NCI-H2227 (cell line): Measurements from ENCODE around the gene PROB1.
"Not testable (repeated sequence)": the region's sequence is repeated elsewhere in the genome, so short reads cannot be mapped to it uniquely, and the experiment has no call there.

Experiments
- DNase-seq: peaks from one replicate; lab custom pipeline; 2025; ENCODE audit not compliant: unreplicated experiment; lab: John Stamatoyannopoulos, UW

Gene PROB1, protein sequence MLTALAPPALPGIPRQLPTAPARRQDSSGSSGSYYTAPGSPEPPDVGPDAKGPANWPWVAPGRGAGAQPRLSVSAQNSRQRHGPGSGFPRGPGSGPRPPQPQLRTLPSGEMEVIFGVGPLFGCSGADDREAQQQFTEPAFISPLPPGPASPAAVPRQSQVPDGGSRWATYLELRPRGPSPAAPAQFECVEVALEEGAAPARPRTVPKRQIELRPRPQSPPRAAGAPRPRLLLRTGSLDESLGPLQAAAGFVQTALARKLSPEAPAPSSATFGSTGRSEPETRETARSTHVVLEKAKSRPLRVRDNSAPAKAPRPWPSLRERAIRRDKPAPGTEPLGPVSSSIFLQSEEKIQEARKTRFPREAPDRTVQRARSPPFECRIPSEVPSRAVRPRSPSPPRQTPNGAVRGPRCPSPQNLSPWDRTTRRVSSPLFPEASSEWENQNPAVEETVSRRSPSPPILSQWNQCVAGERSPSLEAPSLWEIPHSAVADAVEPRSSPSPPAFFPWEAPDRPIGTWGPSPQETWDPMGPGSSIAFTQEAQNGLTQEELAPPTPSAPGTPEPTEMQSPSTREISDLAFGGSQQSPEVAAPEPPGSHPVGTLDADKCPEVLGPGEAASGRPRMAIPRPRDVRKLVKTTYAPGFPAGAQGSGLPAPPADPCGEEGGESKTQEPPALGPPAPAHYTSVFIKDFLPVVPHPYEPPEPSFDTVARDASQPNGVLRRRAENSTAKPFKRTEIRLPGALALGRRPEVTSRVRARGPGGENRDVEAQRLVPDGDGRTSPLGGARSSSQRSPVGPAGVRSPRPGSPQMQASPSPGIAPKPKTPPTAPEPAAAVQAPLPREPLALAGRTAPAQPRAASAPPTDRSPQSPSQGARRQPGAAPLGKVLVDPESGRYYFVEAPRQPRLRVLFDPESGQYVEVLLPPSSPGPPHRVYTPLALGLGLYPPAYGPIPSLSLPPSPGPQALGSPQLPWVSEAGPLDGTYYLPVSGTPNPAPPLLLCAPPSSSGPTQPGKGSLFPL

DNA sequence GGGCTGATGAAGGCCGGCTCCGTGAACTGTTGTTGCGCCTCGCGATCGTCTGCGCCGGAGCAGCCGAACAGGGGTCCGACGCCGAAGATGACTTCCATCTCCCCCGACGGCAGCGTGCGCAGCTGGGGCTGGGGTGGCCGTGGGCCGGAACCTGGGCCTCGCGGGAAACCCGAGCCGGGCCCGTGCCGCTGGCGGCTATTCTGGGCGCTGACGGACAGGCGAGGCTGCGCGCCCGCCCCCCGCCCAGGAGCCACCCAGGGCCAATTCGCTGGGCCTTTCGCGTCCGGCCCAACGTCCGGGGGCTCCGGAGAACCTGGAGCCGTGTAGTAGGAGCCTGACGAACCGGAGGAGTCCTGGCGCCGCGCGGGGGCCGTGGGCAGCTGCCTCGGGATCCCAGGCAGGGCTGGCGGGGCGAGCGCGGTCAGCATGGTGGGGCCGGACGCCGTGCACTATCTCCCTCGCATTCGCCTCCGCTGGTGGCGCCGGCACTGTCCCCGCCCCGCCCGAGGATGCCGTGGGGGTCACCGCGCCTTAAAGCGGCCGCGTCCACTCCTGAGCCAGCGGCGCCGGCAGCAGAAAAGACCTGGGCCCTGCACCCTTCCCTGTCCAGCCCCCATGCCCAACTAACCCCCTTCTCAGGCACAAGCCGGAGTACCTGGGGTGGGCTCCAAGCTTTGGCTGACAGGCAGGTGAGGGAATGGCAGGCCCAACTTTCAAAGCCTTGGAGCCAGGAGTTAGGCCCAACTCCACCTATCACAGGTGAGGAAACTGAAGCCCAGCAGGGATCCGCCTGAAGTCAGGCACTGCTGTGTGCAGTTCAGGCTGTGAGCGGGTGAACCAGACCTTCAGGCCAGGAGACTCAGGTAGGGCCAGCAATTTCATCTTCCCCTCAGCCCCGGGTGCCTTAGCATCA lies at the start of gene PROB1:
Gene PROB1, minus strand, starts transcription at position 451 of the 913 bp plus-strand sequence. Its CDS starts 23 bp downstream, at position 428.
- no peak for DNase-seq

DNA sequence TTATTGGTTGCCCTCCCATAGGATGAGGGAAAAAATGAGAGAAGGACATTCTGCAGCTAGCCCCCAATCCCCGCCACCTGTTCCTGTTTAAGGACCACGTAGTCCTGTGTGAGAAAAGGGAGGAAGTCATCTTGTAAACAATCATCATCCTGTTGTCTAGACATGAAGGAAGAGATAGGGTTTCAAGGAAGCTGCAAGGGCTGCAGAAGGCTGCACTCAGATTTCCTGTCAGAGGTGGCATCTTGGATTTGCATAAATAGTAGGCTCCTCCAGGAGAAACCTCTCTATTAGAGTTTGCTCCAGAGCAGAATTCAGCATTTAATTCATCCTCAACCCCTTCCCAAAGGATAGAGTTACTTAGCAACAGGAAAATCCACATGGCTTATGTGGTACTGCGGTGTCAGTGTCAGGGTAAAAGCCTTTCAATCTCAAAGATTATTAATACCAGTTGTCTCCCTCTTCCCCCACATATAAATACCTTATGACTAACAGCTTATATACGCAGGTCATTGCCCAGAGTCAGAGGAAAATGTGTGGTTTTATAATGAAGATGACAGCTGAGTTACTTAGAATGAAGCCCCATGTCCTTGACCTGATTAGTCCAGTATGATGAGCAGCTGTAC lies 49.0 kb upstream of the PROB1 start:
- peak; percentile 36 for DNase-seq

DNA sequence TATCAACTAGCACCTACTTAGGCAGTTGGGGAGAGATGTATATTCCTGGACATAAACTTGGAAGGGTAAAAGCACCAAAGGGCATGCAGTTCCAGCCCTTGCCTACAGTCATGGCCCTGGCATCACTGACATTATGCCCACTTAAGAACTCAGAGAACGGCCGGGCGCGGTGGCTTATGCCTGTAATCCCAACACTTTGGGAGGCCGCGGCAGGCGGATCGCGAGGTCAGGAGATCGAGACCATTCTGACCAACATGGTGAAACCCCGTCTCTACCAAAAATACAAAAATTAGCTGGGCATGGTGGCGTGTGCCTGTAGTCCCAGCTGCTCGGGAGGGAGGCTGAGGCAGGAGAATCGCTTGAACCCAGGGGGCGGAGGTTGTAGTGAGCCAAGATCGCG lies 45.5 kb upstream of the PROB1 start:
- DNase-seq, result not testable (repeated sequence)

DNA sequence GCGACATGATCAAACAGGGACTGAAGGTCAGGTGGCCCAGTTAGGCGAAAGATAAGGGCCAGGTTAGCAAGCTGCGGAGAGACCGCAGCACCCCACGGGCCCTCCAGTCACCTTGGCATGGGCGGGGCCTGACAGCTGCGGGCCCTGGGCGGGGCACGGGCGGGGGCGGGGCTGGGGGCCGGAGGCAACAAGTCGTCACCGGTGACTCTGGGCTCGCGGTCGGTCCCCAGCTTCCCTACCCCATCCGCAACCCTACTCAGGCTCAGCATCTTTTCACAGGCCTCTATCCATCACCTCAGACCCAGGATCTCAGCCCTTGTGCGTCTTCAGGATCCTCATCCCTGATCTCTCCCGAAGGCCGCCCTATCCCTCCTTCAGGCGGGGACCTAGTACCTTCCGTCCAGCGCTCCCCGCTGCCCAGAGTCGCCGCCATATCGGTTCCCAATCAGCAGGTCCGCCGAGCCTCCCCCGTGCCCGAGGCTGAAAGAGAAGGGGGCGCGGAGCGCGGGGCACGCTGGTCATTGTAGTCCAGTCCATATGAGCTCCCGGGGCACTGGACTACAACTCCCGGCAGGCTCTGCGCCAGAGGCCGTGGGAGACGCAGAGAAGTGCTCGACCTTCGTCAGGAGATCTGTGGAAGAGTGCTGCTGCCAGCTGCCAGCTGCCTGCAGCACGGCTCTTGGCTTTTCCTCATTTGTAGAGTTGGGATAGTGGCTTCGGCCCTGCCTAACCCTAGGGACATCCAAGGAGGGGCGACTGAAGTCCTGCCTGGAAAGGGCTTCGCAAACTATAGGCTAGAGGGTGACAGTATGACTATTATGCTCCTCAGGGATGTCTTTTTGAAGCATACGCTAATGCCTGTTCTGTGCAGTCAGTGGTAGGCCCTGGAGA lies 44.4 kb upstream of the PROB1 start, which contains the start of gene DNAJC18:
Gene DNAJC18, minus strand, starts transcription at position 513 of the 891 bp plus-strand sequence. Its CDS starts 80 bp downstream, at position 433.
- peak; percentile 94 for DNase-seq

DNA sequence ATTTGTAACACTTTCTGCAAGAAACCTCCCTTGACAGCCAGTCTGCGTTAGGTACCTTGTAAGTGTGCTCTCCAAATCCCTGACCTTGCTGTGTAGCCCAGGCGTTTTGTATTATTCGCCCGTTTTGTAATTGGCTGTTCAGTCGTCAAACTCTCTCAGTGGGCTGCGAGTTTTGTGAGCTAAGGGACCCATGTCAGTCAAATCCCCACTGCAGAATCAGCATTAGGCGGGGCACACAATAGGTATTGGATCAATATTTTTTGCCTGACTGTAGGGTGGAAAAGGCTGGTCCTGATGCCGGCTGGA lies 43.8 kb upstream of the PROB1 start:
- no peak for DNase-seq

DNA sequence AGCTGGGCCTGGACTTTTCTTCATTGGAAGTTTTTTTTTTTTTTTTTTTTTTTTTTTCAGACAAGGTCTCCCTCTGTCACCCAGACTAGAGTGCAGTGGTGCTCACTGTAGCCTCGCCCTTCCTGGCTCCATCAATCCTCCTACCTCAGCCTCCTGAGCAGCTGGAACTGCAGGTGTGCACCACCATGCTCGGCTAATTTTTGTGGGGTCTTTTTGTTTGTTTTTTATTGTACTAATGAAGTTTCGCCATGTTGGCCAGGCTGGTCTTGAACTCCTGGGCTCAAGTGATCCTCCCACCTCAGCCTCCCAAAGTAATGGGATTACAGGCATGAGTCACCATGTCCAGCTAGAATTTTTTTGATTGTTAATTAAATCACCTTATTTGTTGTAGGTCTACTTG lies 40.8 kb upstream of the PROB1 start:
- no peak for DNase-seq

DNA sequence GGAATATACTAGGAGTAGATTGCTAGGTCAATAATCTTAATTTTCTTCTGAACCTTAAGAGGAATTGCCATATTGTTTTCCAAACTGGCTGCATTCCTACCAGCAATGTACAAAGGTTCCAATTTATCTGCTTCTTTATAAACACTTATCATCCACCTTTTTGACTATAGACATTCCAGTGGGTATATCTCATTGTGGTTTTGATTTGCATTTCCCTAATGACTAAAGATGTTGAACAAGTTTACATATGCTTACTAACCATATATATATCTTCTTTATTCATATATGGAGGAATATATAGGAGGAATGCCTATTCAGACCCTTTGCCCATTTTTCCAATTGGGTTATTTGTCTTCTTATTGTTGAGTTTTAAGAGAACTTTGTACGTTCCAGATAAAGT lies 36.8 kb upstream of the PROB1 start:
- DNase-seq, result no peak

DNA sequence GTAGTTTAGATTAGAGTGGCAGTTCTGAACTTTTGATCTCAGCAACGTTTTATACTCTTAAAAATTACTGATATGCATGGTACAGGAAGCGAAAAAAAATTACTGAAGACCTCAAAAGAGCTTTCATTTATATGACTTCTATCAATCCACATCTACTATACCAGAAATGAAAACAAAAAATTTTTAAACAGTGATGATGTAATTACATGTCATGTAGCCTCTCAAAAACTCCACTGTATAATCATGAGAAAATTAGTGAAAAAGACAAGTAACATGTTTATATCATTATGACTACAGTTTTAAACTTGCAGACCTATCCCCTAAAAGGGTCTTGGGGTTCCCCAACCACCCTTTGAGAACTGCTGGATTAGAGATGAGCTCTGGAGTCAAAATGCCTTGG lies 35.1 kb upstream of the PROB1 start:
- DNase-seq, result no peak

DNA sequence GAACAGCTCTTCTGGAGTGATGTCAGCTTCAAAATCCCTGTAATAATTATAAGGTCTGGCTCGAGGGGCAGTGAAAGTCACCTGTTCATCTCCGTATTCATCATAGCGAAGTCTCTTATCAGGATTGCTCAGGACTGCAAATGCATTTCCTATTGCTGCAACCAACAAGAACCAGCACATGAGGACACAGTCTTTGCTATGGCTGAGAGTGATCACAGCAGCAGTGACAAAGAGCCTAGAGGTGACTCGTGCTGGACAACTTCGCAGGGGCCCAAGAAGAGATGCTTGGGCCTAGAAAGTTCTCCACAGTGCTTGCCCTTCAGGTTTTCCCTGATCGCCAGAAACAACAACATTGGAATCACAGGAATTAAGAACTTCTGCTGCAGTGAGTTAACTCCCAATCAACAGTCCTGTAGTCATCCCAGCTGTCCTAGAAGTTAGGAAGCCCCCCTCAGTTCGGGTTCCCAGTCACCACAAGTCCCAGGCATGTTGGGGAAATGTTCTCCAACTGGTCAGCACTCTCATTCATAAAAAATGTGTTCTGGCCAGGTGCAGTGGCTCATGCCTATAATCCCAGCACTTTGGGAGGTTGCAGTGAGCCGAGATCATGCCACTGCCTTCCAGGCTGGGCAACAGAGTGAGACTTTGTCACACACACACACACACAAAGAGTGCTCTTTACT lies 31.4 kb upstream of the PROB1 start:
- no peak for DNase-seq

DNA sequence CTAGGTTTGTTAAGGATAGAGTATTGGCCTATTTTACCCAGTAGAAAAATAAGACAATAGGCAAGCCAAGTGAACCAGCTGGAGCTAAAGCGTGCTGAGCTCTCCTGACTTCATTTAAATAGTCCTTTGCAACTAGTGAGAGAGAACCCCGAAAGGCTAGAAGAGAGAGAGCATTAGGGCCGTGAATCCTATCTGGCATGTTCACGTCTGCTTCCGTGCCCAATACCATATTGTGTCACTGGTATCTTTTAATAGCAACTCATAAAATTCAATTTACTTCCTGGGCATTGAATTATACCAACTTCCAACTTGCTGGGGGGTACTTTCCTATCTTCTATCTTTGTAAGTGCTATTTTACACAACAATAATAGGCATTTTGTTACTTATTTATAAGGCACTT lies 30.6 kb upstream of the PROB1 start:
- no peak for DNase-seq

DNA sequence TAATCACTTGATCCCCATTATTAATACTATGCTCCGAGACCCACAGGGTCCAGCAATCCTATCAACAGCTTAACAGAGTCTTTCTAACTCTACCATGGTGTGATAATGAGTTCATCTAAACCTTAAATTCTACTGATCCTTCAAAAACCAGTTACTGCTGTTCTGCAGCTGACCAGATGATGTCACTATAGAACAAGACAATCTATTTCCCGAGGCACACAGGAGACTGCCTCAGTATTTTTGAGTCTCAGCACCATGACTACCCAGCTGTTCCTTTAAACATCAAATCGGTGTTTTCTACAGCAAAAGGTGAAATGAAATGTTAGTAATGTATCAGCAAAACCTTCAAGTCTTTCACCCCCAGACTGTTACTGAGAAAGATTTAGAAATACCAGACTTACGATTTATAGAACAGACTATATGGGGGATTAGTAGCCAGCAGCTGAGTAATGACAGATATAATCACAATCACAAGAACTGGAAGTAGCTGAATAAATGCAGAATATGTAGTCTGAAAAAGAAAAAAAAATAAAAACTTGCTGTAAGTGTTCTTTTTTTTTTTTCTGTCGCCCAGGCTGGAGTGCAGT lies 27.5 kb upstream of the PROB1 start:
- peak; percentile 72 for DNase-seq

DNA sequence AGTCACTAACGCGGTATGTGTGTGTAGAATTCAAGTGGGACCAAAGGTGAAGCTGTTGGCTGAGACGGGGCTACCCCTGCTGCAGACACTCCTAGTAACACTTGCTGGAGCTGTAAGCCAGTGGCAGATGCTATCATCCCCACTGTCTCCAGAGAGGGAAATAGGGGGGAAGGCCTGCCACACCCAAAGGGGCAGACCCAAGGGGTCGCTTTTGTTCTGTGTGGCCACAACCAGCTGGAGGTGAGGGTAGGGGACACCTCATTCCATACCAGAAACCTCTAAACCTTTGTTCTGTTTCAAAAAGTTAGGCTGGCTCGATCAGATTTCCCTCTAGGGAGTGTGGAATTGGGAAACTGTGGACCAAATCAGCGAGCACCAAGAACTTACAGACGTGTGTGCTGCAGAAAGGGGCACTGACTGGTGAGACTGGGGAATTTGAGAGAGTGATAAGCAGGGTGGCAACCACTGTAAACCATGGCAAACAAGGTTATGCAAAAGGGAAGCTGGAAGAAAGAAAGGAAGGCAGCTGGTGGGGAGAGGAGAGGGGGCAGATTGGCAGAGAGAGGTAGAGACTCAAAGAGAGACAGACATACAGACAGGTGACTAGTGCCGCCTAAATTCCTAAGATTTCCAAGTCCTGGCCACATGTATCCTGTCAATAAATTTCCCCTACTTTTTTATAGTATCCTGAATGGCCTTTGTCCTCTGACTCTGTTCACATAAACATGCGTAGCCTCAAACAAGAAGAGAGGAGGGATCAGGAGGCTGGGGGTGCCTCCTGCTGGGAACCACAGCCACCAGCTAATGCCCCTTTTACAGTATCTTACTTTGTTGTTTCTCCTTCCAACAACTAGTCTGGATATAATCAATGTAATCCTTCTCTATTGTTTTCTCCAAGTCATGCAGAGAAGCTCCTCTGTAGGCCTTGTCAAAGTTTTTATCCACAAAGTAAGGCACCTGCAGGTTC lies 24.6 kb upstream of the PROB1 start:
- no peak for DNase-seq

DNA sequence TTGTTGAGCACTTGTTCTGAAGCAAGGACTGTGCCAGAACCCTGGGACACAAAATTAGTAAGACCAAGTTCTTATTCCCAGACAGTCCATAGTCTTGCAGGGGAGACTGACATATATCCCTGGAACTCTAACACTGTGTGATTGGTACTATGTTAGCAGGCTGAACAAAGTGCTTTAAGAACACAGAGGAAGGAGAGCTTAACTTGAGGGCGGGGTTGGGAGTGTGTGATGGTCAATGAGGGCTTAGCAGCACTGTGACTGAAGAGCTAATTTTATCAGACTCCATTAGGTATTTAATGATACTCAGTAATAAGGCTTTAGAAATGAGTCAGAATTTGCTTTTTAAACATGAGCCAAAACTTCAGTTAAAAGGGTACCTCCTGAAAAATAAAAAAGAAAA lies 23.9 kb upstream of the PROB1 start:
- no peak for DNase-seq

DNA sequence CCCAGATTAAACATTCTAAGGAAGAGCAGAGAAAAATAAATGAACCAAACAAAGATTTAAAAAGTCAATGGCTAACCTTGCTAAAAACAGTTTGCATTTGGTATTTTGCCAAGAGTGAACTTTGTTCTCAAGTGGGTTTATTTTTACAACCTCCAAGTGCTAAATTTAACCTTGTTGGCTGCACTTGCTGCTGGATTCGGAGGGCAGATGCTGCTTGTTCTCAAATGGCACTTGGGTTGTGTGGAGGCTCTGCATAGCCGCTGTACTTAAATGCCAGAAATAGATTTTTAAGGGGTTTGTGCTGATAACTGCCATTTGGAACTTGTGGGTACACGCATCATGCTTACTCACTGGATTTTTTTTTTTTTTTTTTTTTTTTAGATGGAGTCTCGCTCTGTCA lies 22.3 kb upstream of the PROB1 start:
- no peak for DNase-seq

DNA sequence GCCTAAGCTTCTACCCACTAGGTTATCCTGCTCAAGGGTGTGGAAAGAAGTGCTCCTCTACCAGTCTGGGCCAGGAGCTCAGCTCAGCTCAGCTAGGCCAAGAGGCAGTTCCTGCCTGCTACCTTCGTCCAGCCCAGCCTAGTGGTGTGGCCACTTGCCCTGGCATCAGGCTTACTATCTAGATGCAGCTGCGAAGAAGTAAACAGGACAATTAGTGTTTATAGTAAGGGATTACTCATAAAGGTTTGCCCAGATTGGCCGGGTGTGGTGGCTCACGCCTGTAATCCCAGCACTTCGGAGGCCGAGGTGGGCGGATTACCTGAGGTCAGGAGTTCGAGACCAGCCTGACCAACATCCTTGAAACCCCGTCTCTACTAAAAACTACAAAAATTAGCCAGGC lies 21.7 kb upstream of the PROB1 start:
- no peak for DNase-seq

DNA sequence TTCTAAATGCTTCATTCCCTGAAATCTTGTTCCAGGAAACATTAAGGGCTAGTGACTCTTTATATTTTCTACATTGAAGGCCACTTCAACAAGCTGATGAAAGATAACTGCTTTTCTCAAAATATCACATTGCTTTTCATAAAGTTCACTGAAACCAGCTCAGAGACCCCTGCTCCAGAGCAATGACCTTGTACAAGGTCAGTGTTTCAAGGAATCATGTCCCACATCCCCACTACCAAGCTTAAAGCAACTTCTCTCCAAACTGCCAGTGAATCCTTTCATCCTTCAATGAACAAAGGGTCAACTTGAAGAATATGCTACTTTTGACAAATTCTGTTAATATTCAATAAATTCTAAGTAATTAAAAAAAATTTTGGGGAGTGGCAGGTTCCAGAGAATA lies 21.0 kb upstream of the PROB1 start:
- DNase-seq, result no peak

DNA sequence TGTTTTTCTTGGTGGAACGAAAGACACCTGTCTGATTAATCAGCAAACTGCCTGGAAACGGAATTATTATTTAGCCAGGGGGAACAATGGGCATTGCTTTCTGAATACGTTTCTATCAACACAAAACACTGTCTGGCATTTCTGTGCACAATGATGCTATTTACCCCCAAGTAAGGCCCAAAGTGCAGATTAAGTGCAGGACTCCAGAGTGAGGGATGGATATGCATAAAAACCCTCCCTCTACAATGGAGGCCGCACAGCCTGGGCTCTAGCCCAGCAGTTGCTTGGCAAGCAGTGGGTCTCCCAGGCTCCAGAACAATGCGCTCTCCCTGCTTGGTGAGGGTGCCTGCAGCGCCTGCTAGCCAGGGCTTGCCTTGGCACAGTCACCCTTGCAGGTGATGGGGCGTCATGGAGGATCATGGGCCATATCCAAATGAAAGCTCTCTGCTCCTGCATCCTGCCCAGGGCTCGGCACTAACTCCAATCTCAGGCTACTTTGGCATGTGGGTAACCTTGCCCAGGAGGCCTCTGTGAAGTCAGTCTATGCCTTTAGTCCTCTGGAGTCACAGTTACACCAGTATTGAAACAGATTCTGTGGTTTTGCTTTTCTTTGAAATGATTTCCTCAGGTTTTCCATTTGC lies 20.4 kb upstream of the PROB1 start:
- no peak for DNase-seq
